HL-60 (cell line): ENCODE measurements around the gene PLEKHG5.

Experiments
- GABPA ChIP-seq: IDR thresholded peaks from 2 replicates; pipeline ENCODE4 v1.6.1; 2012; ENCODE audit warnings: low read depth
- POLR2AphosphoS5 ChIP-seq: IDR thresholded peaks from 2 replicates; pipeline ENCODE4 v1.6.1; 2012; ENCODE audit warnings: low read depth
- TF ChIP-seq, protein P1 (sequence below): IDR thresholded peaks from one replicate; pipeline ENCODE4 v1.5.1; 2011; ENCODE audit warnings: low read length, control low read depth, inconsistent platforms; ENCODE audit not compliant: insufficient read depth
- TF ChIP-seq, protein P2 (sequence below): IDR thresholded peaks from 2 replicates; pipeline ENCODE4 v1.6.1; 2012; ENCODE audit warnings: low read depth; ENCODE audit not compliant: insufficient replicate concordance

DNA sequence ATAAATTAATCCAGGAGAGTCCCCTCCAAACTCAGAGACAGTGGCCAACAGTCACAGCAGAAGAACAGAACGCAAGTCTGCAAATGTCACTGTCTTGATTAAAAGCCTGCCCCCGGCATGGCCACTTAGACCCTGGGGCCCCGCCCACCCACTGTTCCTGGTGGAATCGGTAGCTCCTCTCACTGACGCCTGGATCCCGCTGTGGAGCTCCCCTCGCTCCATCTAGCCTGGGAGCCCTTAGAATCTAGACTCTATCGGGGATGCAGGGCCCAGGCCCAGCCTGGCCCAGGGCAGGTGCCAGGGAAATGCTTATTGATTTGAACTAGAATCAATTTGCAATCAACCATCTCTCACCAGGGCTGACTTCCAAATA lies 21.4 kb upstream of the PLEKHG5 start:
- TF ChIP-seq, protein P1, sequence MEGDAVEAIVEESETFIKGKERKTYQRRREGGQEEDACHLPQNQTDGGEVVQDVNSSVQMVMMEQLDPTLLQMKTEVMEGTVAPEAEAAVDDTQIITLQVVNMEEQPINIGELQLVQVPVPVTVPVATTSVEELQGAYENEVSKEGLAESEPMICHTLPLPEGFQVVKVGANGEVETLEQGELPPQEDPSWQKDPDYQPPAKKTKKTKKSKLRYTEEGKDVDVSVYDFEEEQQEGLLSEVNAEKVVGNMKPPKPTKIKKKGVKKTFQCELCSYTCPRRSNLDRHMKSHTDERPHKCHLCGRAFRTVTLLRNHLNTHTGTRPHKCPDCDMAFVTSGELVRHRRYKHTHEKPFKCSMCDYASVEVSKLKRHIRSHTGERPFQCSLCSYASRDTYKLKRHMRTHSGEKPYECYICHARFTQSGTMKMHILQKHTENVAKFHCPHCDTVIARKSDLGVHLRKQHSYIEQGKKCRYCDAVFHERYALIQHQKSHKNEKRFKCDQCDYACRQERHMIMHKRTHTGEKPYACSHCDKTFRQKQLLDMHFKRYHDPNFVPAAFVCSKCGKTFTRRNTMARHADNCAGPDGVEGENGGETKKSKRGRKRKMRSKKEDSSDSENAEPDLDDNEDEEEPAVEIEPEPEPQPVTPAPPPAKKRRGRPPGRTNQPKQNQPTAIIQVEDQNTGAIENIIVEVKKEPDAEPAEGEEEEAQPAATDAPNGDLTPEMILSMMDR, result no peak
- TF ChIP-seq, protein P2, sequence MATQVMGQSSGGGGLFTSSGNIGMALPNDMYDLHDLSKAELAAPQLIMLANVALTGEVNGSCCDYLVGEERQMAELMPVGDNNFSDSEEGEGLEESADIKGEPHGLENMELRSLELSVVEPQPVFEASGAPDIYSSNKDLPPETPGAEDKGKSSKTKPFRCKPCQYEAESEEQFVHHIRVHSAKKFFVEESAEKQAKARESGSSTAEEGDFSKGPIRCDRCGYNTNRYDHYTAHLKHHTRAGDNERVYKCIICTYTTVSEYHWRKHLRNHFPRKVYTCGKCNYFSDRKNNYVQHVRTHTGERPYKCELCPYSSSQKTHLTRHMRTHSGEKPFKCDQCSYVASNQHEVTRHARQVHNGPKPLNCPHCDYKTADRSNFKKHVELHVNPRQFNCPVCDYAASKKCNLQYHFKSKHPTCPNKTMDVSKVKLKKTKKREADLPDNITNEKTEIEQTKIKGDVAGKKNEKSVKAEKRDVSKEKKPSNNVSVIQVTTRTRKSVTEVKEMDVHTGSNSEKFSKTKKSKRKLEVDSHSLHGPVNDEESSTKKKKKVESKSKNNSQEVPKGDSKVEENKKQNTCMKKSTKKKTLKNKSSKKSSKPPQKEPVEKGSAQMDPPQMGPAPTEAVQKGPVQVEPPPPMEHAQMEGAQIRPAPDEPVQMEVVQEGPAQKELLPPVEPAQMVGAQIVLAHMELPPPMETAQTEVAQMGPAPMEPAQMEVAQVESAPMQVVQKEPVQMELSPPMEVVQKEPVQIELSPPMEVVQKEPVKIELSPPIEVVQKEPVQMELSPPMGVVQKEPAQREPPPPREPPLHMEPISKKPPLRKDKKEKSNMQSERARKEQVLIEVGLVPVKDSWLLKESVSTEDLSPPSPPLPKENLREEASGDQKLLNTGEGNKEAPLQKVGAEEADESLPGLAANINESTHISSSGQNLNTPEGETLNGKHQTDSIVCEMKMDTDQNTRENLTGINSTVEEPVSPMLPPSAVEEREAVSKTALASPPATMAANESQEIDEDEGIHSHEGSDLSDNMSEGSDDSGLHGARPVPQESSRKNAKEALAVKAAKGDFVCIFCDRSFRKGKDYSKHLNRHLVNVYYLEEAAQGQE, result no peak
- TF ChIP-seq POLR2AphosphoS5 (no peak), GABPA (no peak)
